GM20431 (cell line): Measurements from ENCODE around the gene TBC1D22A.
"Not testable (repeated sequence)": the region's sequence is repeated elsewhere in the genome, so short reads cannot be mapped to it uniquely, and the experiment has no call there.

Experiments used
- in situ Hi-C: fragments of 300-500 bp; cut with MseI, MboI; formaldehyde crosslinking; loops from one replicate; pipeline ENCODE4 v1.15.0; 2020; ENCODE audit warnings: low sequenced_read_pairs; ENCODE audit not compliant: unreplicated experiment

TBC1D22A gene

GRCh38 chr22:46806794-46807193 is 44.3 kb downstream of the TBC1D22A start:
- in situ Hi-C loops, result no loop called here

GRCh38 chr22:46807458-46807857 is 45.0 kb downstream of the TBC1D22A start:
- in situ Hi-C loops, result no loop called here

GRCh38 chr22:46809153-46809885 is 46.9 kb downstream of the TBC1D22A start:
- in situ Hi-C loops, result no loop called here

- in situ Hi-C loops, result no loop called here
Observed at GRCh38 chr22:46810856-46811786, 48.7 kb downstream of the TBC1D22A start.

GRCh38 chr22:46812034-46812605 is 49.7 kb downstream of the TBC1D22A start:
- in situ Hi-C loops, result no loop called here

- in situ Hi-C loops, result no loop called here
Observed at GRCh38 chr22:46812788-46813187, 50.3 kb downstream of the TBC1D22A start.

- in situ Hi-C loops, result no loop called here
Observed at GRCh38 chr22:46813816-46814597, 51.6 kb downstream of the TBC1D22A start.

- in situ Hi-C loops, result no loop called here
Observed at GRCh38 chr22:46815132-46815531, 52.7 kb downstream of the TBC1D22A start.

GRCh38 chr22:46815559-46815895 is 53.1 kb downstream of the TBC1D22A start:
- in situ Hi-C loops, result no loop called here

GRCh38 chr22:46815896-46816731 is 53.7 kb downstream of the TBC1D22A start:
- in situ Hi-C loops, result no loop called here

- in situ Hi-C loops, result not testable (repeated sequence)
Observed at GRCh38 chr22:46817390-46817789, 54.9 kb downstream of the TBC1D22A start.

- in situ Hi-C loops, result no loop called here
Observed at GRCh38 chr22:46823248-46823647, 60.8 kb downstream of the TBC1D22A start.

- in situ Hi-C loops, result no loop called here
Observed at GRCh38 chr22:46823654-46824053, 61.2 kb downstream of the TBC1D22A start.

GRCh38 chr22:46824344-46824909 is 62.0 kb downstream of the TBC1D22A start:
- in situ Hi-C loops, result no loop called here

GRCh38 chr22:46824980-46825544 is 62.6 kb downstream of the TBC1D22A start:
- in situ Hi-C loops, result no loop called here

GRCh38 chr22:46826438-46827135 is 64.1 kb downstream of the TBC1D22A start:
- in situ Hi-C loops, result no loop called here

- in situ Hi-C loops, result no loop called here
Observed at GRCh38 chr22:46827136-46827780, 64.8 kb downstream of the TBC1D22A start.

GRCh38 chr22:46827781-46828180 is 65.3 kb downstream of the TBC1D22A start:
- in situ Hi-C loops, result no loop called here
